Erythroblast (primary cell): ENCODE measurements around the gene TRPM4.

ENCODE experiments used
- GATA1 ChIP-seq: IDR thresholded peaks from 2 replicates; pipeline ENCODE4 v1.6.1; 2011; ENCODE audit warnings: low read depth, mild to moderate bottlenecking, control low read depth, low read length, moderate library complexity
- POLR2A ChIP-seq: IDR thresholded peaks from 2 replicates; pipeline ENCODE4 v1.6.1; 2011; ENCODE audit warnings: mild to moderate bottlenecking, low read length

- TF ChIP-seq POLR2A (peak; percentile 20), GATA1 (no peak)
Measured at GRCh38 chr19:49150106-49150943, 7.3 kb upstream of the TRPM4 start.
